ENCODE measurements around the gene SLC35A5.

DNA sequence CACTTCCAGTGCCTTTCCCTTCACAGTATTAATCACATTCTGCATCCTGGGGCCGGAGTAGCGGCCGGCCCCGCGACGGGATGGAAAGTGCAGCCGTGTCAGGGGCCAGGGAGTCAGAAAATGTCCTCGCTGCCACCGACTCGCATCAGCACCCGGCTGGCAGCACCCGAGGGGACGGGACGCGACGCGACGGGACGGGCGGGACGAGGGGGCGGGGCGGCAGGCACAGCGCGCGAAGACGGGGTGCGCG is 436 bp upstream of the SLC35A5 start:
- no peak for TF ChIP-seq ZNF549 (CRISPR knock-in tag; IDR thresholded peaks at IDR 0.05)
- no peak for TF ChIP-seq SMC3 (IDR thresholded peaks at IDR 0.05; ENCODE audit: low read length)
- TF ChIP-seq BRCA1 (CRISPR knock-in tag; IDR thresholded peaks at IDR 0.05), result no peak
- TF ChIP-seq ZNF143 (CRISPR knock-in tag; IDR thresholded peaks at IDR 0.05), result no peak

Data from HepG2 (cell line).